ENCODE measurements around the gene TIPARP. TPM values are rescaled to one million over a fixed set of nuclear protein-coding genes. Genes with fewer than 3 reads are reported as not detected.
A peak's percentile ranks its signal among the peaks of the same experiment; 100 is the strongest.

TIPARP gene
- total RNA-seq, 6 experiments from 2014 or later, result 10.2 to 19.5 (median 16.4) TPM

DNA sequence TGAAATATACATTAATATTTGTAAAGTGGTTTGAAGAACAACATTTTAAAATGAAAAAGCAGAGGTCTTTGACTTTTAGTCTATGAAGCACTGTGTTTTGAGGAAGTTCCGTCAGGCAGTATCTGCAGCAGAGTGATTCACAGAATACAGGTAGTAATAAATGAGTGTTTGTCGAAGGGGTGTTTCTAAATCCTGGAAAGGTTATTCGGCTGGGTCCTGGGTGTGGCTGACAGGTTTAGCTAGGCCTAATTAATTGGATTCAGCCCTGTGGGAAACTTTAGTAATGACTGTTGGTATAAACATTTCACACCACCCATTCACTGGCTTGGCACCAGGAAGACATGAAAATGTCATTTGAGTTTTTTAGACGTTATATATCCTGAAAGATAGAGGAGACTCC lies 51.3 kb downstream of the TIPARP start:
- Histone ChIP-seq H3K36me3 (no peaks in the 10 kb centered on the region), H3K27ac (no peak overlapping the region), H3K4me1 (no peaks in the 10 kb centered on the region), H3K9me3 (no peaks in the 10 kb centered on the region), H3K27me3 (no peaks in the 10 kb centered on the region), H3K4me3 (no peak overlapping the region)
- ATAC-seq (no peak), DNase-seq (no peak)
- WGBS (ENCODE audit: insufficient coverage, low coverage, low lambda C conversion rate, missing lambda C conversion rate), result 53% methylated on average over 4 of the region's 4 CpGs
- TF ChIP-seq, protein P1, sequence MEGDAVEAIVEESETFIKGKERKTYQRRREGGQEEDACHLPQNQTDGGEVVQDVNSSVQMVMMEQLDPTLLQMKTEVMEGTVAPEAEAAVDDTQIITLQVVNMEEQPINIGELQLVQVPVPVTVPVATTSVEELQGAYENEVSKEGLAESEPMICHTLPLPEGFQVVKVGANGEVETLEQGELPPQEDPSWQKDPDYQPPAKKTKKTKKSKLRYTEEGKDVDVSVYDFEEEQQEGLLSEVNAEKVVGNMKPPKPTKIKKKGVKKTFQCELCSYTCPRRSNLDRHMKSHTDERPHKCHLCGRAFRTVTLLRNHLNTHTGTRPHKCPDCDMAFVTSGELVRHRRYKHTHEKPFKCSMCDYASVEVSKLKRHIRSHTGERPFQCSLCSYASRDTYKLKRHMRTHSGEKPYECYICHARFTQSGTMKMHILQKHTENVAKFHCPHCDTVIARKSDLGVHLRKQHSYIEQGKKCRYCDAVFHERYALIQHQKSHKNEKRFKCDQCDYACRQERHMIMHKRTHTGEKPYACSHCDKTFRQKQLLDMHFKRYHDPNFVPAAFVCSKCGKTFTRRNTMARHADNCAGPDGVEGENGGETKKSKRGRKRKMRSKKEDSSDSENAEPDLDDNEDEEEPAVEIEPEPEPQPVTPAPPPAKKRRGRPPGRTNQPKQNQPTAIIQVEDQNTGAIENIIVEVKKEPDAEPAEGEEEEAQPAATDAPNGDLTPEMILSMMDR (IDR thresholded peaks at IDR 0.05), result no peak
- TF ChIP-seq POLR2A (IDR thresholded peaks at IDR 0.05), result no peak
- intact Hi-C loops (cut with DNase I), result no loop called here

DNA sequence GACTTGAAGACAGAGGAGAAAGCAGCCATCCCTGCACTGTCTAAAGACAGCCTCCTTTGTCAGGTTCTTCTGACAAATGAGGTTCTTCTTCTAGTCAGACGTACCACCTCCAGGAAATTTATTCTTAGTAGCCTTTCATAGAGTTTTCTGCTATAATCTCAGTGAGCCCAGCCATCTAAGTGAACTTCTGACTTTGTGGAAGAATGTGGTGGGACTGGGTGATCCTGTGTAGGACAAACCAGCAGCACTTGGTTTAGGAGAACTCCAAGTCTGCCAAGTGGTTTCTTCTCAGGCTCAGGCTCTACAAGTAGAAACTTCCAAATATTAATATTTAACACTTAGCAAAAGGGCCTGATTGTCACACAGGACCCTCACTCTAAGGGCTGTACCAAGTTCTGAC lies 52.1 kb downstream of the TIPARP start:
- TF ChIP-seq, protein P1 (IDR thresholded peaks at IDR 0.05), result no peak
- no peak for TF ChIP-seq POLR2A (IDR thresholded peaks at IDR 0.05)
- Histone ChIP-seq H3K27me3 (no peaks in the 10 kb centered on the region), H3K9me3 (no peaks in the 10 kb centered on the region), H3K4me3 (no peak overlapping the region), H3K36me3 (no peaks in the 10 kb centered on the region), H3K4me1 (no peaks in the 10 kb centered on the region), H3K27ac (no peak overlapping the region)
- intact Hi-C loops (cut with DNase I), result no loop called here
- 88% methylated on average over 1 of the region's 1 CpG for WGBS (ENCODE audit: insufficient coverage, low coverage, low lambda C conversion rate, missing lambda C conversion rate)
- DNase-seq (no peak), ATAC-seq (no peak)

DNA sequence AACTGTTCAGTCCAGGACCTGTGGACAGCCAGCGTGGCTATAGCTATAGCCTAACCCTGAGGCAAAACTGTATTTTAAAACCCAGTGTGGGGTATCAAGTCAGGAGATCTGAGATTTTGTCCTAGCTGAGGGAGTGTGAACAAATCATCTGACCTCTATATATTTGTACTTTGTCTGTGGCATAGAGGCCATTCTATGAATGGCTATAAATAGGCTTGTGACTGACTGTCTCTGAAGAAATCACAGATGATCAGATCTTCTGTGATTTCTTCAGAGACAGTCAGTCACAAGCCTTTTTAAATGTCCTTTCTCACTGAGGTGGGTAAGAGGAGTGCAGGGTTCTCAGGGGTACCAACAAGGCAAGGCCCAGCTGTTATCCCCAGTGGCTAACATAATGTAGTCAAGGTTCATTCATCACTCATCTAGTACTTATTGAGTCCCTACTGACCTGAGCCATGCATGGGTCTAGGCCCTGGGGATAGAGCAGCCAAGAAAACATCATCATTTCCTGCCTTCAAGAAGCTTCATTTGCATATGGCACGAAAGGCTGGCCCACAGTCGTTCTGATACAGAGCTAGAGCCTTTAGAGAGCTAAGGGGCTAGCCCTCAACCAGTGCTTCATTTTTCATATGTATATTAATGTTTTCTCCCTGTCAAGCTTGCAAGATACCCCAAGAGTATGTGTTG lies 53.3 kb downstream of the TIPARP start:
- DNase-seq (no peak), ATAC-seq (no peak)
- H3K27ac ChIP-seq, result no peak overlapping the region
- TF ChIP-seq POLR2A (IDR thresholded peaks at IDR 0.05), result no peak
- TF ChIP-seq, protein P1 (IDR thresholded peaks at IDR 0.05), result no peak
- H3K4me1 ChIP-seq, result no peaks in the 10 kb centered on the region
- intact Hi-C loops (cut with DNase I), result no loop called here
- no peaks in the 10 kb centered on the region for H3K36me3 ChIP-seq
- H3K4me3 ChIP-seq, result no peak overlapping the region
- H3K27me3 ChIP-seq, result no peaks in the 10 kb centered on the region
- H3K9me3 ChIP-seq, result no peaks in the 10 kb centered on the region
- 58% methylated on average over 2 of the region's 3 CpGs for WGBS (ENCODE audit: insufficient coverage, low coverage, low lambda C conversion rate, missing lambda C conversion rate)

DNA sequence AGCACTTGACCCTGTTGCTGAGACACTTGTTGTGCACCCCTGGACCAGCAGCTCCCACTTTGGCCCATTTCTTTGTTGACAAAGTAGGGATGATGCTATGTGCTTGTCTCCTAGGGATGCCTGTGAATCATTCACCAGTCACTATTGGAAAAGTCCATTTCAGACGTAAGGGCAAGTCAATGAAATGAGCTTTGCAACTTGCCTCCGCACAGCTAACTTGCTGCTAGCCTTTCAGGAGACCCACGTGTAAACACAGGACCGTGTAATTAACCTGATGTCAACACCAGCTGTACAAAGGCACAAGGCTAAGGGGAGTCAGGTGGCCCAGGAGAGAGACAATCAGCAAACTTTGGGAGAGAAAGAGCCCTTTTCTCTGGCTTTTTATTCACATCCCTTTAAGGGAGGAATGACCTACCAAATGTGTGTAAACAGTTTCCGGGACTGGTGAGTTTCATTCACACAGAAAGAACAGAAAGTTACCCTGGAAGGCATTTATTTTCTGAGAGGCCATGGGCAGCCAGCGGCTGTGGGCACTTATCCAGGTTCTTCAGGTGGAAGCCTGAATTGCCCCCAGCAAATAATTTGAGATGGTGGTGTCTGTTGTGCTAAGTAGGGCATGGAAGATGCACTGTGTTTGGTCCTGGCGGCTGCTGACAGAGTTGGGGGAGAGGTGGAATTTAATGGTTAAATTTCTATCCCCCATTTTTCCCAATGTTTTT lies 54.0 kb downstream of the TIPARP start:
- TF ChIP-seq, protein P1 (IDR thresholded peaks at IDR 0.05), result no peak
- Histone ChIP-seq H3K27me3 (no peaks in the 10 kb centered on the region), H3K4me3 (no peak overlapping the region), H3K9me3 (no peaks in the 10 kb centered on the region), H3K36me3 (no peaks in the 10 kb centered on the region), H3K4me1 (no peaks in the 10 kb centered on the region), H3K27ac (no peak overlapping the region)
- WGBS (ENCODE audit: insufficient coverage, low coverage, low lambda C conversion rate, missing lambda C conversion rate), result 37% methylated on average over 6 of the region's 7 CpGs
- ATAC-seq, result peak in 3 of 4 donors; percentile 37 to 94 (median 56)
- intact Hi-C loops (cut with DNase I), result no loop called here
- DNase-seq, result no peak

Measured in right lobe of liver (tissue), 6 donors.